ENCODE results near the gene DPY30. TPM values are rescaled to one million over a fixed set of nuclear protein-coding genes. Genes with fewer than 3 reads are reported as not detected.

Gene DPY30
- total RNA-seq, 1 donor from 2014 or later = 45.4 TPM

GRCh38 chr2:31983762-31984467, 55.7 kb downstream of the DPY30 start:
- DNase-seq (ENCODE audit: low spot score) (no peak), ATAC-seq (no peak)
- intact Hi-C loops (cut with DNase I) = no loop called here

DNA sequence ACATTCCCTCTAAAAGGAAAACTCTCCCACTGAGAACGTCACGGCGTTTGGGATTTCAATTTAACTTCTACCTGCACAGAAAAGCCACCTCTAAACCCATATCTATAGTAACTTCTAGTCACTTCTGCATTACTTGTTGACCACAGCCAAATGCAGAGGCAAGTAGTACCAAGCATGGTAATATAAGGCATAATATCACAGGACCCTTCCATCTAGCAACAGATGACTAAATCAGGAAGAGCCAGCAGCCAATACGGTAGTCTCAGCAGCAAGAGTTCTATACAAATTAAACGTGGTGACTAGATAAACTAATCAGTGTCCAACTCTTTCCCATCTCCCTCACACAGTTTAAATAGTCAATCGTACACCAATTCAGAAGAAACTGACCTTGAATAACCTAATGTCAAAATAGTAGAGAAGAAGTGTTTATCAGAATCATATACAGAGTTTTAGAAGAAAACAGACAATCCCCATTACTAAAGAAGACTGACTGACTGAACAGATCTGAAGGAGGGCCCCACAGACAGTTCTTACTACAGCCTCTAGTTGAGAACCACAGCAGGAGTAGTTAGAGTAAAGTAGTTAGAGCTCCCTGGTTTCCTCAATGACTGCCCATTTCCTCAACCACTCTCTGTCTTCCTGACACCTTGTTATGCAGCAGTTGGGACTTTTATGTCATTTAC, 58.8 kb downstream of the DPY30 start:
- DNase-seq (ENCODE audit: low spot score) = no peak
- peak; percentile 72 for ATAC-seq
- intact Hi-C loops (cut with DNase I) = no loop called here

DNA sequence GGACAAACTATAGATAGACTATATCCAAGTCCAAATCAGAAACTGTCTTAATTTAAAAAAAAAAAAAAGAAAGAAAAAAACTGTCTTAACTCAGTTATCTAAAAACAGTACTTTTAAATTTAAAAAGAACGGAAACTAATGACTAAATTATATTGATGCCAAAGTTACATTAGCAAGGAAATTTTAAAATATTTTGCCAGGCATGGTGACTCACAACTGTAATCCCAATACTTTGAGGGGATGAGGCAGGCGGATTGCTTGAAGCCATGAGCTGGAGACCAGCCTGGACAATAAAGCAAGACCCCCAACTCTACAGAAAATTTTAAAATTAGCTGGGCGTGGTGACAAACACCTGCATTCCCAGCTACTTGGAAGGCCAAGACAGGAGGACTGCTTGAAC, 59.6 kb downstream of the DPY30 start:
- intact Hi-C loops (cut with DNase I) = no loop called here
- ATAC-seq (no peak), DNase-seq (ENCODE audit: low spot score) (no peak)

GRCh38 chr2:31979018-31979417, 60.6 kb downstream of the DPY30 start:
- intact Hi-C loops (cut with DNase I) = no loop called here
- ATAC-seq = no peak
- DNase-seq (ENCODE audit: low spot score) = no peak

- ATAC-seq = no peak
- intact Hi-C loops (cut with DNase I) = no loop called here
- DNase-seq (ENCODE audit: low spot score) = no peak
These were observed 61.2 kb downstream of the DPY30 start for GRCh38 chr2:31978436-31978835.

Other genes with a start within 250 kb of the DPY30 start
- 32.9 TPM for gene MEMO1, start 28.8 kb downstream of the DPY30 start, total RNA-seq
- gene SPAST, start 23.8 kb upstream of the DPY30 start, total RNA-seq = 21.2 TPM
- gene SLC30A6, start 126.1 kb upstream of the DPY30 start, total RNA-seq = 19.7 TPM
- gene NLRC4, start 225.1 kb upstream of the DPY30 start, total RNA-seq = 3.1 TPM
- gene YIPF4, start 238.1 kb upstream of the DPY30 start, total RNA-seq = 72.0 TPM